NCI-H146 treated with DMSO at 0.1 percent for 48 hours (cell line): Measurements from ENCODE around the gene GKN1.
"Not testable (repeated sequence)": the region's sequence is repeated elsewhere in the genome, so short reads cannot be mapped to it uniquely, and the experiment has no call there.

ENCODE experiments used
- DNase-seq: peaks from one replicate; lab custom pipeline; 2025; ENCODE audit not compliant: unreplicated experiment; lab: John Stamatoyannopoulos, UW

The GKN1 gene

DNA sequence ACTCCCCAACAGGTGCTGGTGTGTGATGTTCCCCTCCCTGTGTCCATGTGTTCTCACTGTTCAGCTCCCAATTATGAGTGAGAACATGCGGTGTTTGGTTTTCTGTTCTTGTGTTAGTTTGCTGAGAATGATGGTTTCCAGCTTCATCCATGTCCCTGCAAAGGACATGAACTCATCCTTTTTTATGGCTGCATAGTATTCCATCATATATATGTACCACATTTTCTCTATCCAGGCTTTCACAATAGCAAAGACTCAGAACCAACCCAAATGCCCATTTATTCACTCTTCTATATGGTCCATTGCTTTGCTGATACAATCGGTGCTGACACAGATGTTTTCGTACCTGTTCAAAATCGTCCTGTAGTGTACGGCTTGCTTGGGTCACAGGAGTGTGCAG, 19.0 kb upstream of the GKN1 start:
- DNase-seq: not testable (repeated sequence)

DNA sequence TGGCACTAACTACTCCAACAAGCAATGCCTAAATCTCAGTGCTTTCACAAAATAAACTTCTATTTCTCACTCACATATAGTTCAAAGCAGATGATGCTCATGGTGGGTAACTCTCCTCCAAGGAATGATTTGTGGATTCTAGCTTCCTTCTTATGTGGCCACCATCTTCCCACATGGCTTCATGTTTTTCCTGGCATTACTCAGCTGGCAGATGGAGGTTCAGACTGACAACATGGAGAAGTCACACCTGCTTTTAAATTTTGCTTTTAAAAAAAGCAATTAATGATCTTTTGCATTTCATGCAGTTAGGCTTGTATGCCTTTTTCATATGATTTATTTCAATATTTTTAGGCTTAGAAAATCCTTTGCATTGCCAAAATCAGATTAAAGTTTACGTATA, 15.4 kb upstream of the GKN1 start:
- DNase-seq: no peak

GRCh38 chr2:68961380-68961779, 13.1 kb upstream of the GKN1 start:
- peak; percentile 5 for DNase-seq

DNA sequence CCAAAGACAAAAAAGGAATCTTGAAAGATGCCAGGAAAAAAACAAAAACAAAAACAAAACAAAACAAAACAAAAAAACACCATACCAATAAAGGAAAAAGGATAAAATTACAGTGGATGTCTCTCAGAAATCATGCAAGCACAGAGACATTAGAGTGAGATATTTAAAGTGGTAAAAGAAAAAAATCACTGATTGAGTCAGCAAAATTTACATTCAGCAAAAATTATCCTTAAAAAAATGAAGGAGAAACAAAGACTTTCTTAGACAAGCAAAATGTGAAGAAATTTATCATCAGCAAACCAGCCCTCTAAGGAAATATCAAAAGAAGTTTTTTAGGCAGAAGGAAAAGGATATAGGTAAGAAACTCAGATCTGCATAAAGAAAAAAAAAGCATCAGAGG, 10.2 kb upstream of the GKN1 start:
- DNase-seq: no peak

- no peak for DNase-seq
Observed at GRCh38 chr2:68968221-68968620, 6.2 kb upstream of the GKN1 start.

GRCh38 chr2:68969736-68970490, 4.5 kb upstream of the GKN1 start:
- no peak for DNase-seq

GRCh38 chr2:68970566-68971265, 3.7 kb upstream of the GKN1 start:
- no peak for DNase-seq

DNA sequence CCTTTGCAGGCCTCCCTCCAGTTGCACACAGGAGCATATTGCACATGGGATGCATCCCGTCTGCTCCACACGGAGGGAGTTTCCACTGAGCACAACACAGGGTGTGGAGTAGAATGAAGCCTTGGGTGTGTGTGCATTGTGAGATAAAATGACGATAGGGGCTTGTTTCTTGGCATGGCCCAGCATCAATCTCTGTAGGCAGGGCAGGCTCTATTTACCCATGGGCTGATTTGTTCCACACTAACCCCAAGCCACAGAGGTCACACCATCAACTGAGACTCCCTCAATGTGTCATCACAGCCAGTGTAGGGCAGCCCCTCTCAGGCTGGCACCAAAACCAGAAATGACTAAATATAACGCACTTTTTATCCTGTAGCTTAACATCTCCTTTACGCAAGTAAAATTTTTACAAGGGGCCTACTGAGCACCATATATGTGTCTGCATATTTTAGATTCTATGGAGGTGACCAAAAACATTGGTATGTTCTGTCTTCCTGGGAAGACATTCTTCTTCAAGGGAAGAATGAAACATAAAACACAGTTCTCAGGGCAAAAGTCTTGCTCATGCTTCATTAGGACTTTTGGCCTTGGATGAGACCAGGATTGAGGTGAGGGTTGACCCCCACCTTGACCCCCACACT, 2.7 kb upstream of the GKN1 start:
- DNase-seq: no peak

GRCh38 chr2:68974946-68975665, 670 bp downstream of the GKN1 start:
- no peak for DNase-seq

DNA sequence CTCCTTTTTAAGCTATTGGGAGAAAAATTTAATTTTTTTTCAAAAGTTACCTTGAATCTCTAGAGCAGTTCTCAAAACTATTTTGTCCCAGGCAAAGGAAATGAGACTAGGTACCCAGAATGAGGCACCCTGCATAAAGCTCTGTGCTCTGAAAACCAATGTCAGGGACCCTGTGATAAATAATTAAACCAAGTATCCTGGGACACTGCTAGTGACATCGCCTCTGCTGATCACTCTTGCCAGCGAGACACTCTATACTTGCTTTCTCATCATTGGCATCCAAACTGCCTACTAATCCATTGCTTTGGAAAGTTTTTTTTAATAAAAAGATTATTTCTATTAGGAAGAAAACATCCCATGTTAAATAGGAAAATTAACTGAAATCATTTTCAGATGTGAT, 1.4 kb downstream of the GKN1 start:
- no peak for DNase-seq

DNA sequence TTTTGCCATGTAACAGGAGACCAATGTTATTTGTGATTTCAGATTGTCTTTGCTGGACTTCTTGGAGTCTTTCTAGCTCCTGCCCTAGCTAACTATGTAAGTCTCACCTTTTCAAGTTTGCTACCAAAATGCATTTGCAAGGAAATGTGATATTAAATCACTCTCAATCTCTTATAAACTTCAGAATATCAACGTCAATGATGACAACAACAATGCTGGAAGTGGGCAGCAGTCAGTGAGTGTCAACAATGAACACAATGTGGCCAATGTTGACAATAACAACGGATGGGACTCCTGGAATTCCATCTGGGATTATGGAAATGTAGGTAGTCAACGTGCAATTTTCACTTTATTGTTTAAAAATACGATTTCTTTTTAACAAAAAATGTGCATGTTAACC, 3.0 kb downstream of the GKN1 start:
- no peak for DNase-seq

DNA sequence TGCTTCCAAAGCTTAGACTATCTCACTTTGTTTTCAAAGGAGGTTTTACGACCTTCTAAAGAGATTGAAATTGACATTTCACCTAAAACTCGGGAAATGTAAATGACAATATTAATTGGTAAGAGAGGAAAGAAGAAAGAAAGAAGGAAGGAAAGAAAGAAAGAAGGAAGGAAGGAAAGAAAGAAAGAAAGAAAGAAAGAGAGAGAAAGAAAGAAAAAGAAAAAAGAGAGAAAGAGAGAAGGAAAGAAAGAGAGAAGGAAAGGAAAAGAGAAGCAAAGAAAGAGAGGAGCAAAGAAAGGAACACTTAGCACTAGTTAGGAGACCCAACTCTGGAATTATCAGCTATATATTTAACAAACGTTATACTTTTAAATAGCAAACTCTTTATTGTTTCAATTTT, 3.7 kb downstream of the GKN1 start:
- no peak for DNase-seq

DNA sequence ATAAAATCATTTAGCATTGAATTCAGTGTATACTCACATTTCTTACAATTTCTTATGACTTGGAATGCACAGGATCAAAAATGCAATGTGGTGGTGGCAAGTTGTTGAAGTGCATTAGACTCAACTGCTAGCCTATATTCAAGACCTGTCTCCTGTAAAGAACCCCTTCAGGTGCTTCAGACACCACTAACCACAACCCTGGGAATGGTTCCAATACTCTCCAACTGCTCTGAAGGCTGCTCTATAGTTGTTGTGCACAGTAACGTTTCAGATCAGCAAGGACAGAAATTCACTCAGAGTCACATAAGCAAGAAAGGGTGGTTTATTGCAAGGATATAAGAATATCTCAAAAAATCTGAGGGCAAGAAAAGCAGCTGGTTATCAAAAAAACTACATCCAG, 6.5 kb downstream of the GKN1 start:
- no peak for DNase-seq

GRCh38 chr2:68987021-68987503, 12.6 kb downstream of the GKN1 start:
- DNase-seq: no peak

DNA sequence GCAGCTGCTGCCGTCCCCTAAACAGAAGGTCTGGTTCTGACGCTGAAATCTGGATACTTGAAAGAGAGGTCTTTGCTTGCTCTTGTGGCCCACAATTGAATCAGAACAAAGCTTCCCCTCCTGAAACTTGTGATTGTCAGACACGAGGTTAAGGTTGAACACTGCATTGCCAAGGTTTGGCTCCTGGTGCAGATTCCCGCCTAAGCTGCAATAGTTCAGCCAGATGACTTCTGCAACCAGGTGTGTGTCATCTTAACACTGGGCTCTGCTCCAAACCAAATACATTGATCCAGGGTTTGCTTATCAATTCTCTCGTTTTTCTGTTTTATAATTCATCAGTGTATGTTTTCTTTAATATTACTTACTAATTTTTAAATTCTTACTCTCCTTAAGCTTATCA, 14.6 kb downstream of the GKN1 start:
- DNase-seq: no peak

GRCh38 chr2:68992341-68992740, 17.9 kb downstream of the GKN1 start:
- no peak for DNase-seq

- no peak for DNase-seq
Observed at GRCh38 chr2:68992933-68993332, 18.5 kb downstream of the GKN1 start.

- DNase-seq: no peak
Observed at GRCh38 chr2:68993660-68994059, 19.2 kb downstream of the GKN1 start.

- DNase-seq: no peak
Observed at GRCh38 chr2:68994864-68995263, 20.4 kb downstream of the GKN1 start.

DNA sequence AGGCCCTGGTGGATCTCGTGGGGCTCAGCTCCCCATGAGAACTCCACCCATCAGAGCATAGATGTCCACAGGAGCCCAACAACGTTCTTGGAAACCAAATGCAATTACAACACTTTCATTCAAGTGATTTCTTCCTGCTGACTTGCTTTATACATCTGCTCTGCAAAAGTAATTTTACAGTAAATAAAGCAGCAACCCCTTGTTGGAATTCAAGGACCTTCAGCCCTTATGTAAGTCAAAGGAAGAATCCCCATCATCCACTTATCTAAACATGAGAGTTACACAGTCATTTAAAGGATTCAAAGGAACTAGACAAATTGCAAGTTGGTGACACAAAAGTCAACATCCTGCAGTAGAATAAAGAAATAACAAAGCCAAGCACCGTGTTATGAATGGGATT, 21.5 kb downstream of the GKN1 start:
- DNase-seq: no peak

GRCh38 chr2:68997401-68997800, 23.0 kb downstream of the GKN1 start:
- DNase-seq: no peak
